ENCODE results near the gene IL1B.
"Not testable (repeated sequence)": the region's sequence is repeated elsewhere in the genome, so short reads cannot be mapped to it uniquely, and the experiment has no call there.

- not testable (repeated sequence) for TF ChIP-seq ZNF274 (IDR thresholded peaks at IDR 0.05; ENCODE audit: low read depth, low read length); SUZ12 (IDR thresholded peaks at IDR 0.05; ENCODE audit: extremely low read depth, insufficient read depth, insufficient read length)
These were observed 23.0 kb upstream of the IL1B start for GRCh38 chr2:112859406-112860183.
